SIG-M5 (cell line): Measurements from ENCODE around the gene NRP1.

Experiments
- DNase-seq: peaks from one replicate; lab custom pipeline; 2025; lab: John Stamatoyannopoulos, UW

NRP1 gene

DNA sequence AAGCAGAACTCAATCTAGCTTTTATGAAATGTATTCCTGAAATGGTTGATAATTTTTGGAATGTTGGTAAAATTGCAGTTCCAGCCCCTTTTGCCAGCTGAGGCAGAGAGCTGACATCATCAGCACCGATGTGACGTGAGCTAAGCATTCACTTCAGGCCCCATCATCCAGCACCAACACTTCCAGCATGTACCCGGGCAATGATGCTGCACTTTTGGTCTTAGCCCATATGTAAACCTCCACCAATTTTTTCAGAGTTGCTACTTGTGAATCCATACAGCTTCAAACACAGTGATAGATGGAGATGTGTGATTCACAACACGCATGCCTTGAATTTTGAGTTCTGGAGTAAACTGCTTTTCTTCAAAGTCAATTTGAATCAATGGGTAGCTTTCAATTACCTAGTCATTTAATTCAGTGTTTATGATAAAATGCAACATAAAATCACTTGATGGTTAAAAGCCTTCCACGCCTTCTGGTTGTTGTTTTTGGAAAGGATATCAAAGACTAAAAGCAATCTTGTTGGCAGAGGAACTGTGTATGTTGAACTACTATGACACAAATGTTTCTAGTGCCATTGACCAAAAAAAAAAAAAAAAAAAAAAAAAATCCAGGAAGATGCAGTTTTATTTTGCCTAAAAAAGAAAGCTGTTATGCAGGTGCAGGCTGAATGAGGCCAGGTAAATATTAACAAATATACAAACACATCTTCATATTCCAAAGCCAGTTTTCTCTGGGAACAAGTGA lies 73.9 kb downstream of the NRP1 start:
- DNase-seq: no peak

DNA sequence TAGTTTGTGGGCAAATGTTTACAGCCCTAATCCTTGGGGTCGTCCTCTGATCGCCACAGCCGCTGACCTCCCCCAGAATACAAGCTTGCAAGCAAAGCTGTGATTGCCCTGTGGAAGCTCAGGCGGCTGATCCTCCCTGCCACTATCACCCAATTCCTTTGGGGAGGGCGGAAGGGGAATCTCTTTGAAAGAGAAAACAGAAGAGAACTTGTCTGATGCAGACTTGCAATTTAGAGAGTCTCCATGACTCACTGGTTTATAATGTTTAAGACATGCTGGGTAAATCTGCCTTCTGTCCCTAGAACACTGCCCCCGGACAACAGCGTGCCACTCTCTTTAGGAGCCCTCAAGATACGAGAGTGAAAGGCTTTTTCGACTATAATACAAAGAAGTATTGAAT lies 75.5 kb downstream of the NRP1 start:
- no peak for DNase-seq

DNA sequence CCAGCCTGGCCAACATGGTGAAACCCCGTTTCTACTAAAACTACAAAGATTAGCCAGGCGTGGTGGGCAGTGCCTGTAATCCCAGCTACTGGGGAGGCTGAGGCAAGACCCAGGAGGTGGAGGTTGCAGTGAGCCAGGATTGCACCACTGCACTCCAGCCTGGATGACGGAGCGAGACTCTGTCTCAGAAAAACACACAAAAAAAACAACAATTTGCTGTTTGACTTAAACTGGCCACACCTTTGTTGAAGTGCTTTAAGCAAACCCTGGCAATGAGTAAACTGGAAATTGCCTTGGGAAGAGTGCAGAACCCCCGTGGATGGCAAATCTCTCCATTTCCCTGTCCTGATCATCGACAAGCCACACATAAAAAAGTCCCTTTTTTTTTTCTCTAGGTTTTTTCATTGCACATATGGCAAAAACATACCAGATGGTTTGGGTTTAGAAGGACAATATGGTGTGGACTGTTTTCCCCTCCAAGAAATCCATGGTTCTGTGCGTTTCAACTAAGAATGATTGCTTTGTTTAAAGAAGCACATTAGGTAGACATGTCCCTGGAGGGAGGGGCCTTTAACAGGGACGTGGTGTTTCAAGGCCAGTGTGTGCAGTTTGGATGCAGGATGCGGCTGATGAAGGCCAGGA lies 76.9 kb downstream of the NRP1 start:
- DNase-seq: no peak

DNA sequence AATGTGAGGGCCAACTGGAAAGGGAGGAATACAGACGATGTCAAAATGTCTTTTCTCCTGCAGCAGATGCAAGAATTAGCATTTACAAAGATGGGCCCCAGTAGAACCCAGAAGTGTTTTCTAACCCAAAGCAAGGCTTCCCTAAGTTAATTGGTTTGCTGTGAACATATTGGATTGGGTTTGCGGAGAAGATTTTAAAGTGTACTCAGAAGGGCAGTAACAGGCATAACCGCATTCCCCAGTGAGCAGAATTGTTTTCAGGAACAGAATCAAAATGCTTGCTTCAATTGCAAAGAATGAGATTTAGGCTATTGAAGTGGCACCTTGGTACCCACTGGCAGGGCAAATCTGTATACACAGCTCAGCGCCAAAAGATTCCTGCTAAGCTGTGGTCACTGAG lies 78.0 kb downstream of the NRP1 start:
- no peak for DNase-seq

DNA sequence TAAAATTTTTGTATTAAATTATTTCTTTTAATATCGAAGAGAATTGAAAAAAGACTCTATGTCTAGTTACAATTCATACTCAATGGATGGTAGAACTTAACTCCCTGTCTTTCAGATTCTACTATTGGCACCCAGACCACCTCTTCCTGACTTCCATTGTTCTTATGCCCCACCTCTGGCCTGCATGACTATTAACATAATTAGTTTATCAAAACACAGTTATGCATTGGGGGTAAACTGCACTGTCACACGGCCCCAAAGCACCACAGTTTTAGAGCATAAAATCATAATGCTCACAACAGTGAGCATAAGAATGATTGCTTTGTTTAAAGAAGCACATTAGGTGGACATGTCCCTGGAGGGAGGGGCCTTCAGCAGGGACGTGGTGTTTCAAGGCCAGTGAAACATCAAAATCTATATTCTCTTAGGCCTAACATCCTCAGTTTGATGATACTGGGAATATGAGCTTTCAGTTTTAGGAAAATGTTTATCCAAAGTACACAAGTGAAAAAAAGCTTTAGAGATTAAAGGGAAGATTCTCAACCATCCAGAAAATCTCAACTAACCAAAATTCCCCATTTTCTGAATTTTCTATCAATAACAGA lies 79.8 kb downstream of the NRP1 start:
- no peak for DNase-seq

DNA sequence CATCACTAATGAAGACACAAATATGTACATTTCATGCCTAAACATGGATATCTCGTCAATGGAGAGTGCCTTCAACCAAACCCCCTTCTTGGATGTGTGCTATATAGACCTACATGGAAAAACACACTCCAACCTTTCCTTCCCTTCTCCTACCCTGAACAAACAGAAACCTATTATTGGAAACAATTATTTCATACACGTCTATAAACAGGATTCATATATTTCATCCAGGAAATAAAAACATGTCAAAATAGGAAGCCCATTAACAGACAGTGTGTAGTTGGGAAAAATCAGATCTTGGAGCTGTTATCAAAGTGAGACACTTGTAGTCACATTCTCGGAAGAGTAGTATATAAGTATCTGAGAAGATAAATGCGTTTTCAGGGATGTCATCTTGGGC lies 81.1 kb downstream of the NRP1 start:
- DNase-seq: no peak

DNA sequence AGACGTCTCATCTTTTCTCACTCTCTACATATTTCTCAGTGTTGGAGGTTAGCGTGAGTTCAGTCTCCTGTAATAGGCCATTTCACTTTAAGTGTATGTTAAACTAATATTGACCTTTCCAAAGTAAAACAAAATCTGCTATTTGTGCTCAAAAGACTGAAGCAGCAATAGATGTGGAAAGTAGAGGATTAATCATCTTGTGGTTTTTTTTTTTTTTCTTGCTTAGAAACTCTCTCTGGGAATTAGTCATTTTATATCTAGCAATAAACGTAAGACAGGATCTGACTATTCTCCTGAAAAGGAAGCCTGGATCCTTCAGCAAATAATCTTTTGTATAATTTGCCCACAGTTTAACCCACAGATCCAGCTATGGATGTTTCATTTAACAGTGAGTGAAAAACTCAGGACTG lies 81.7 kb downstream of the NRP1 start:
- DNase-seq: no peak

DNA sequence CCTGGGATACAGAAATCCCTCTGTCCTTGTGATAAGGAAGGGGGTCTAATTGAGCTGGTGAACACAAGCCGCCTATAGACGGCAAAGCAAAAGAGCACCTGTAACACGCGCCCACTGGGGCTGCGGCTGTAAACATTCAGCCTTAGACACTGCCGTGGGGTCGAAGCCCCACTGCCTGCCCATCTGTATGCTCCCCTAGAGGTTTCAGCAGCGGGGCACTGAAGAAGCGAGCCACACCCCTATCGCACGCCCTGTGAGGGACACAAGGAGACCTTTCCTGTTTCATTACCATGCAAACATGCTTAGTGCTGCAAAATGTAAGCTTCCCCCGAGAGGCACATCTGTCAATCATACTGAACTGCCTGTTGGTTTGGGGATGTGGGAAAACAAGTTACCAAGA lies 82.1 kb downstream of the NRP1 start:
- no peak for DNase-seq

DNA sequence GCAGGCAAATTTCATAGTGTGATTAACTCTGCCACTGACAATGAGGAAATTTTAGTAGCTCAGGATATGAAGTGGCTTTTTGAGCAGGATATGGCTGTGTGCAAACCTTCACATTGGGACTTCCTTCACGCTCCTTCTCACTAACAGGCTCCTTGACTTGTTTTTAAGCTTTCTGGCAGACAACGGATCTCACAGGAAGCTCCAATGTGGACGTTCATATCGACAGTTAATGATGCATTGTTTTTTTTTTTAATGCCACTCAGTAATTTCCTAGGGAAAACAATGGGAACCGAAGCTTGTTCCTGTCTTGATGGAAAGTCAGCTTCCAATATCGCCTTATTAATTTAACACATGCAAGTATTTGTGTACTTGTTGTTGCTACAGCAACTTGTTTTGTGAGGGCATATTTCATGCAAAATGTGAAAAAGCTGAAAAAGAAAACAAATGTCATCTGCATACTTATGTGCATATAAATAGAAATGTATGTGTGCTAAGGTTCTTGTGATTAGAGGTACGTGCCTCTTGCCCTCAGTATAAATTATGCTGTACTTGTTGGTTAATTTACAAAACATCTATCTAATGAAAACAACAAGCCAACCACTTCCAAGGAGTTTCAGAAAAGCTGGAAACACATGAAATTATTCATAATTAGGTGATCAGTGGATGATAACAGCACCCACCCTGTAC lies 84.7 kb downstream of the NRP1 start:
- no peak for DNase-seq

DNA sequence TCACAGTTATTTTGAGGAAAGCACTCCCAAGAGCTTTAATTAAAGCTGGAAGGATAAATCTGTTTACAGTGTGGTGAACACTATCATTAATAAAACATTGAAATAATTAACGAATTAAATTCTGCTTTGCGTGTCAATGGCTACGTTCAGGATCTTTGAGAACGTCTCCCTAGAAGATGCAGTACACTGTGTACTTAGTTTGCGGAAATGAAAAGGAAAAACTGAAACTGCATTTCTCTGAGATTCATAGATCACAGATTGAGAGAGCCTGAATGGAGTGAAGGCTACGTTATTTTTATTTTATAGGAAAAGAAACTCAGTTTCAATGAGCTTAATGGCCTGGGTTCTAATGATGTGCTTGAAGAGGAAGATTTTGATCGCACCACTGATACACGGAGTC lies 85.3 kb downstream of the NRP1 start:
- no peak for DNase-seq

DNA sequence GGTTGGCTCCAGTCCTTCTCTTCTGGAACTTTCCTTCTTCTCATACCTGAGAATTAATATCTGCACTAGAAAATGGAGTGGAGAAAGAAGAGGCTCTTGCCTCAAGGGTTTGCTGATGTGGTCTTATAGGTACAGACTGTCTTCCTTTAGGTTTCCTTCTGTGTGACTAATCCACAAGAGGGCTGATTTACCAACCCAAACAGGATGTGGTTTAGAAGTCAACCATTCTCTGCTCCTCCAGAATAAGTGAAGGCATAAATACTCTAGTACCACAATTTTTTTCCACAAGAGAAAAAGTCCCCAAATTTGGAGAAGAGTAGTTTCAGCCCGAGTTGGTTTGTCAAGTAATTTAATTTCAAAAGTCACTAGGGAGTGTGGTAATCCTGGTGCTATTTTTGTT lies 85.8 kb downstream of the NRP1 start:
- no peak for DNase-seq

DNA sequence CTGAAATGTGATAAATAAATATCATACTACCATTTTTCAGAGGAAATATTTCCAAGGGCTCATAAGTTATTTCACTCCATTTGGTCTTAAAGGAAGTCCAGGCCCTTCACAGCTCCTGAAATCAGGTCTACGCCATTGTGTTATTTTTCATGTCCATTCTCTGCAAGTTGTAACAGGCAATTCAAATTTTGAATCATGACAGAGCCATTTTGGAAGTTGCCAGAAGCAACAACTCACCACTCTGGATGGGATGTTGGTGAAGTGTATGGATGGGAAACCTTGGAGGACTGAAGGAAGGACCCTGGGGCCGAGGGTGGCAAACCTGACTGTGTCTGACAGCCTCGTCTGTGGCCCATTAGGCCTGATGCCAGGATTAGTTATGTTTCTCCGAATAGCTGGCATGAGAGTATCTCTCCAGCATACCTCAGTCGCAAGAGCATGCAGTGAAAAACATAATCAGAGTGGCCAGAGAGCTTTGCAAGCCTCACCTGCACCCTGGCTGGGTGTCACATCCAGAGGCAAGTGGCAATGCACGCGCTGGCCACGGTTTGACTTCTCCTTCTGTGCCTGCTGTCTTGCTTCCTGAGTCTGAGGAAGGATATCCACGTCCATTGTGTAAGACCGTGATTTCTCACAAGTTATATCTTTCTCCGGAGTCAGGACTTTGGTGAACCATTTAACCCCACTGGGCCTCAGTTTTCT lies 87.1 kb downstream of the NRP1 start:
- no peak for DNase-seq

DNA sequence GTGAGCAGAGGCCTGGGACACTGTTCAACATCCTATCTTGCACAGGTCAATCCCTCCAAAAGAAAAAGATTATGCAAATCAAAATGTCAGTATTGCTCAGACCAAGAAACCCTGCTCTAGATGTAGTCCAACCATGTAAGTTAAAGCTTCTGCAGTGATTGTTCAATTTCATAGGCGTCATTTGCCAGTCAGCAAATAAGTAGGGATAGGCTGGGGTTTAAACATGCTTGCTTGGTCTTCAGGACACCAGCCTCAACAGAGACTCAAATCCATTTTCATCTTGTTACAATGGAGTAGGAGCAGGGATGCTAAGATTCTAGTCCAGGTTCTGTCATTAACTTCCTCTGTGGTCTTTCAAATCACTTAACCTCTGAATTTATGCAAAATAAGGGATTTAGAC lies 89.1 kb downstream of the NRP1 start:
- no peak for DNase-seq

DNA sequence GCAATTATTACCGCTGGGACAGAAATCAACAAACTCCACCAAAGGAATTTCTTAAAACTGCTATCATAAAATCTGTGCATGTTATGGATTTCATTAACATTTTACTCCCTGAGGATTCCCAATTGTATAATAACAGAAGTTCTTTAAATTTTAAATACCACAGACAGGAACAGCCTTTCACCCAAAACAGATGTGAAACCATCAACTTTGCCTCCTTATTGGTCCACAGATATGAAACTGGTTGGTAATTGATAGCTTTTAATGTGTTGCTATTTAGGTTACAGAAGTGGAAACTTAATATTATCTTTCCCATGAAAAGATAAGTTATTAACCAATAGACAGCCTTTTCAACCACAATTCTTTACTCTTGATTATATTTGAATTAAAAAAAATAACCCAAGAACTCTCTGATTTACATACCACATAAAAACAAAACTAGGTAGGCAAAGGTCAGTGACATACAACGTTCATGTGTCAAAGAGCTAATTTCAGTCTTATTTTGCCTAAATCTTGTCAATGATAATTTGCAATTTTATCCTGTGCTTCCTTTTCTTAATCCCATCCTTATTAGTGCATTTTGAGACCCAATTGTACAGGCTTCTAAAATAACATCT lies 90.0 kb downstream of the NRP1 start:
- DNase-seq: no peak

DNA sequence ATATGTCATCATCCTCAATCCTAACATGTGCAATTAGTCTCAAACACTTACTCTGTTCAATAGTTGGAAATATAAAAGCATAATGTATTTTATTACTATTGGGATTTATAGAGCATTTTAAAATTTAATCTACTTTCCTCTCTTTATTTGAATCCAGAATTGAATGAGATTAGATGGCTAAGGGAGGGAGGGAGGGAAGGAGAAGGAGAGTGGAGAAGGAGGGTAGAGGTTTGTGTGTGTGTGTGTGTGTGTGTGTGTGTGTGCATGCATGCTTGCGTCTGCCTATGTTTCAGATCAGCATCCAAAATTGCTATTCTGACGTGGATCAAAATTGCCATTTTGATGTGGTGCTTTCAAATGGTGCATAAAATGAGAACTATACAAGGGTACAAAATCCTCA lies 90.8 kb downstream of the NRP1 start:
- DNase-seq: no peak

DNA sequence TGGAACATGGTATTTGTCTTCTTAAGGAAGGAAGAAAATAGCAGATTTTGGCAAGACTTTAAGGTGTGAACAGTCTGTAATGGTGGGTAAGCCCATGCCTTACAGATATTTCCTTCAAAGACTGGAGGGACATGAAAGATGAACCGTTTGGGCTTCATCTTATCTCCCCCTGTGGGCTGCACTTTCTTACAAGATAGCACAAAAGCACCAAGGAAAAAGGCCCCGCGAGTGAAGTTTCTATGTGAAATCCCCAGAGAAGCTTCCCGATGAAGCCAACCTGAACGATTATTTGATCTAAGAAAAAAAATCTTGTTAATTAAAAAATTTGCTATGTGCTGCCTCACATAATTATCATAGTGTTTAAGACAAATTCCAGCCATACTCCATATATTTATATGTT lies 91.5 kb downstream of the NRP1 start:
- DNase-seq: no peak

DNA sequence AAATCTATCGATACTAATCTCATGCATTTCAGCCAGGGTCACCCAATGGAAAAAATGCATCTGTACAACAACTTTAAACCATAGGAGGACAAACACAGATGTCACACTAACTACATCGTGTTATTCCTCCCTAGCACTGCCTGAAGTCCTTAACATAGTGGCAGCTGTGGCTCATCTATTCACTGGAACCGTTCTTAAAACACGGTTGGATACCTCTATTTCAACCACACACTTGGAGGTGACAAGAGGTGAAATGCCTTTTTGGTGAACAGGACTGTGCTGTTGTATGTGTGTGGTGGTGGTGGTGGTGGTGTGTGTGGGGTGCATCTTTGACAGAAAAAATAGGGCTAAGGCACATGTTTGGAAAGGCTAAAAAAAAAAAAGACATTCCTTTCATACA lies 93.1 kb downstream of the NRP1 start:
- DNase-seq: no peak

DNA sequence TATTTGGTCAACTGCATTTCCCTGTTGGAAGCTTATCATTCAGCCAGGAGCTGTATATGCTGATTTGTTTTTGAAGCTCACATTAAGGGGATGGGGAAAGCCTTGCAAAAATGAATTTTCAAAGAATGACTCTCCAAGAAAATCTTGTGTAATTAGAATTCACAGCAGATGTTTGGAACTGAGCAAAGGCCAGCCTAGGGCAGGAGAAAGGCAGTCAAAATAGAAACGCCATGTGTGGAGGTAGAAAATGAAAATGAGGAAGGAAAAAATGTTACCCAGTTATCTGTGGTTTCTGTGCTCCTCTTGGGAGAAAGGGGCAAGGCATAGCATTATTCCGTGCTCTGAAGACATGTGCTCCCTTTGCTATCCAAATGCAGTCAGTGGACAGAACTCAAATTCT lies 93.5 kb downstream of the NRP1 start:
- no peak for DNase-seq

DNA sequence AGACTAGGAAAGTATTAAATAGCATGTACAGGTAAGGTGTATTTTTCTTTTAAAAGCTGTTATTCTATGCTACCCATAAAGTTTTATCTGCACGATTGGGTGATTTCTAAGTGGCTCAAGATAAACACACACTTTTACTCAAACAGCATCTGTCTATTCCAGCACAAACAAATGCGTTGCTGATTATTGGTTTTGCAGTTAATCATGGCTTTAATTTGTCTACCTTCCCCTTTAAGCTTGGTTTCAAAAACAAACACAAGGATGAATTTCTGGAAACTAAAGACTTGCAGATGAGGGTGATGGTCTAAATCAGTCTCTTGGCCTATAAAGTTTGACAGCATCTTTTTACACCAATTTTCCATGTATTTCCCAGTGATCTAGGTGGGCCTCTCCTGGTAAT lies 94.2 kb downstream of the NRP1 start:
- no peak for DNase-seq

DNA sequence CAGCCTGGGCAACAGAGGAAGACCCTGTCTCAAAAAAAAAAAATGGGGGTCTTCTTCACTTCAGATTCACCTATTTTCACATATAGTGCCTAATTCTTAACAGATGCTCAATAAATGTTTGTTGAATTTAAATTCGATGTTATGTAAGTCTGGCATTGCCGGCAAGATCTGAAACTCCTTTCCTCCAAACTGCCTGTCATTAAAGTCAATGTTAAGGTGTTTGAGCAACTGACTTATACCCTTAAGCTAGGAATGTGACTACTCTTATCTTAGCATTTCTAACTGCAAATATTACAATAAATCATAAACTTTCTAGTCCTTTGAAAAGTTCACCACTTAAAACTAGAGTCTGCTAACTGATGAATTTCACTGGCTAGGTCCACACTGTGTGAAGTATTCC lies 95.2 kb downstream of the NRP1 start:
- no peak for DNase-seq

DNA sequence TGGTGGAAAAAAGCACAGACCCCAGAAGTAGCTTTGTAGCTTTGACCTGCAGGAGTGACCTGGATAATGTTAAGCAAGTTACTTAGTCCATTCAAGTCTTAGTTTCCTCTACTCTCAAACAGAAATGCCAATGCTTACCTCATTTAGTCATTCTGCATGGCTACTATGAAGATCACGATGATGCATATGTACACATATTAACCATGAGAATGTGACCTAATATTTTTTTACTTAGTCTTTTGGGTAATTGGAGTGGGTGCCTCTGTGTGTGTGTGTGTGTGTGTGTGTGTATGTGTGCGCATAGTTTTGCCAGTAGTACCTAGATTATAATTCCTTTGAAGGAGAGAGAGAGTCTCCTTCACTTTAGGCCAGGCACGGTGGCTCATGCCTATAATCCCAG lies 95.8 kb downstream of the NRP1 start:
- no peak for DNase-seq
